Measurements from ENCODE around the gene ITGB3.

GRCh38 chr17:47358652-47359051, 105.0 kb downstream of the ITGB3 start:
- TF ChIP-seq POLR2A (IDR thresholded peaks at IDR 0.05; ENCODE audit: low read length): no peak
- TF ChIP-seq GATA1 (IDR thresholded peaks at IDR 0.05; ENCODE audit: low read depth, low read length): no peak
